Esophagus muscularis mucosa (tissue), 3 donors: ENCODE measurements around the gene UMODL1.

Source experiments
- POLR2A ChIP-seq: fragments of 450-650 bp; IDR thresholded peaks from one replicate; pipeline ENCODE4 v1.6.1; 2017; ENCODE audit warnings: antibody characterized with exemption, moderate library complexity, mild to moderate bottlenecking, low read depth
- POLR2AphosphoS5 ChIP-seq, 2 donors: sonication (generic); formaldehyde crosslinking; IDR thresholded peaks; one replicate each; pipeline ENCODE4 v1.6.1; 2017; ENCODE audit warnings: antibody characterized with exemption in 2 of 2
- TF ChIP-seq, protein P1 (sequence below), 3 experiments: fragments of 200-600 bp in 2 of 3; fragments of 450-650 bp in 1 of 3; sonication (generic) in 2 of 3; IDR thresholded peaks; one replicate each; pipeline ENCODE4 v1.5.1; 2017 to 2019; ENCODE audit warnings: antibody characterized with exemption in 3 of 3, mild to moderate bottlenecking in 2 of 3, moderate library complexity in 1 of 3

DNA sequence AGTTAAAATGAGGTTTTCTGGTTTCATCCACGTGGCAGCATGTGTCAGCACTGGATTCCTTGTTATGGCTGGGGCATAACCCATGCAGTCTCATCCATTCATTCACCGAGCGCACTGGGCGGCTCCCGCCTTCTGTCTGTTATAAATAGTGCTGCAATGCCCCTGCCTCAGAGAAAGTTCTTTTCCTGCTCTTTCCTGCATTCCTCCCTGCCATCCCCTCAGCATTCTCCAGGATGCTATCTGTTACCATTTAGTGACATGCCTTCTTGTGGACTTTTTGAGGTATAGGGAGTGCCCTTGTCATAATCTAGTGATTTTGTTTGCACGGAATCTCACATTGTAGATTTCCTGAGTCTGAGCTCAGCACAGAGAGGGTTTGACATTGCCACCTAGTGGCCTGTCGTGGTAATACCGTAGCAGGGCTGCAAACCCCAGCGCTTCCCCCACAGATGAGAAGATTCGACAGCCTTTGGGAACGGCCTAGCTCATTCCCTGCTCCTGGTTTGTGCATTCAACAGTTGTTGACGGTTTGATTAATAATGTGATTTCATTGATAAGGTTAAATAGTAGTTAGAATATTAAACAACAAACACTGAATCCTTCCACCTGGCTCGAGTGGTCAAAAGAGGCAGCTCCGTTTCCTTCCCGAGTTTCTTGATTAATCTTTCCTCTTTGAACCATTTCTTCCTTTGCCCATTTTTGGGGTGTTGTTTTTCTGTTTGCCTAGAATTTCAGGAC is 46.3 kb downstream of the UMODL1 start:
- TF ChIP-seq, protein P1, sequence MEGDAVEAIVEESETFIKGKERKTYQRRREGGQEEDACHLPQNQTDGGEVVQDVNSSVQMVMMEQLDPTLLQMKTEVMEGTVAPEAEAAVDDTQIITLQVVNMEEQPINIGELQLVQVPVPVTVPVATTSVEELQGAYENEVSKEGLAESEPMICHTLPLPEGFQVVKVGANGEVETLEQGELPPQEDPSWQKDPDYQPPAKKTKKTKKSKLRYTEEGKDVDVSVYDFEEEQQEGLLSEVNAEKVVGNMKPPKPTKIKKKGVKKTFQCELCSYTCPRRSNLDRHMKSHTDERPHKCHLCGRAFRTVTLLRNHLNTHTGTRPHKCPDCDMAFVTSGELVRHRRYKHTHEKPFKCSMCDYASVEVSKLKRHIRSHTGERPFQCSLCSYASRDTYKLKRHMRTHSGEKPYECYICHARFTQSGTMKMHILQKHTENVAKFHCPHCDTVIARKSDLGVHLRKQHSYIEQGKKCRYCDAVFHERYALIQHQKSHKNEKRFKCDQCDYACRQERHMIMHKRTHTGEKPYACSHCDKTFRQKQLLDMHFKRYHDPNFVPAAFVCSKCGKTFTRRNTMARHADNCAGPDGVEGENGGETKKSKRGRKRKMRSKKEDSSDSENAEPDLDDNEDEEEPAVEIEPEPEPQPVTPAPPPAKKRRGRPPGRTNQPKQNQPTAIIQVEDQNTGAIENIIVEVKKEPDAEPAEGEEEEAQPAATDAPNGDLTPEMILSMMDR (IDR thresholded peaks at IDR 0.05), result peak; percentile 92 to 99 (median 94)
- TF ChIP-seq POLR2A, result no peak
- peak in 1 of 2 donors; percentile 40 for TF ChIP-seq POLR2AphosphoS5 (IDR thresholded peaks at IDR 0.05)
